Calu3 (cell line): ENCODE data around the gene C5. TPM values are rescaled to one million over a fixed set of nuclear protein-coding genes. Genes with fewer than 3 reads are reported as not detected.

ENCODE experiments used
- BruUV-seq: library from RNA; stranded (reverse); fragments of 400-500 nt; replicated peaks from 2 replicates; lab custom pipeline; 2021; lab: Mats Ljungman, UMichigan
- CTCF ChIA-PET: fragments of 300-600 bp; sonication (Branson Sonifier 250); formaldehyde crosslinking; loops from one replicate; lab custom pipeline; 2022; ENCODE audit warnings: antibody characterized with exemption; lab: Charles Lee
- DNase-seq: peaks from one replicate; pipeline ENCODE4 v3.0.0; 2022
- H3K27ac Mint-ChIP-seq: one replicate; pipeline ENCODE4 v1.8.0; 2022; ENCODE audit warnings: mixed read lengths; ENCODE audit not compliant: unreplicated experiment
- H3K27me3 Mint-ChIP-seq: one replicate; pipeline ENCODE4 v1.8.0; 2022; ENCODE audit warnings: mixed read lengths; ENCODE audit not compliant: unreplicated experiment
- H3K36me3 Mint-ChIP-seq: one replicate; pipeline ENCODE4 v1.8.0; 2022; ENCODE audit warnings: mild to moderate bottlenecking, moderate library complexity, mixed read lengths; ENCODE audit not compliant: insufficient read depth, unreplicated experiment
- H3K4me1 Mint-ChIP-seq: one replicate; pipeline ENCODE4 v1.8.0; 2022; ENCODE audit warnings: mild to moderate bottlenecking, low read depth, mixed read lengths; ENCODE audit not compliant: unreplicated experiment
- H3K4me3 Mint-ChIP-seq: one replicate; pipeline ENCODE4 v1.8.0; 2022; ENCODE audit warnings: mild to moderate bottlenecking, low read depth, moderate library complexity, mixed read lengths; ENCODE audit not compliant: unreplicated experiment
- H3K9me3 Mint-ChIP-seq: one replicate; pipeline ENCODE4 v1.8.0; 2022; ENCODE audit warnings: low read depth, mixed read lengths; ENCODE audit not compliant: unreplicated experiment
- CTCF ChIP-seq: fragments of 200-600 bp; IDR thresholded peaks from one replicate; pipeline ENCODE4 v1.8.0; 2022; ENCODE audit warnings: antibody characterized with exemption; ENCODE audit not compliant: unreplicated experiment
- intact Hi-C: fragments of 100-400 bp; cut with micrococcal nuclease; formaldehyde crosslinking; loops from one replicate; pipeline ENCODE4 v1.10.0; 2022; ENCODE audit not compliant: unreplicated experiment
- total RNA-seq: library from RNA; stranded (reverse); gene quantifications from 2 replicates; pipeline ENCODE4 v1.2.3, GENCODE V29; 2022

The C5 gene
- total RNA-seq, 1 experiment from 2014 or later = 12.3 TPM

GRCh38 chr9:120941046-120941770 is 108.9 kb downstream of the C5 start:
- CTCF ChIA-PET = no interaction called here
- H3K27me3 Mint-ChIP-seq = peaks cover 27% of the 10 kb centered on the region
- BruUV-seq = no TSS peak
- no peak overlapping the region for H3K27ac Mint-ChIP-seq
- peaks cover 1% of the 10 kb centered on the region for H3K4me1 Mint-ChIP-seq
- intact Hi-C loops = no loop called here
- no peak for TF ChIP-seq CTCF
- DNase-seq = no peak
- H3K36me3 Mint-ChIP-seq = peaks cover 6% of the 10 kb centered on the region
- no peaks in the 10 kb centered on the region for H3K9me3 Mint-ChIP-seq
- no peak overlapping the region for H3K4me3 Mint-ChIP-seq

- CTCF ChIA-PET = no interaction called here
- H3K36me3 Mint-ChIP-seq = peaks cover 6% of the 10 kb centered on the region
- BruUV-seq = no TSS peak
Observed at GRCh38 chr9:120940573-120940972, 109.5 kb downstream of the C5 start.

GRCh38 chr9:120938851-120939250 is 111.2 kb downstream of the C5 start:
- CTCF ChIA-PET = no interaction called here
- no peak for TF ChIP-seq CTCF
- intact Hi-C loops = loop anchor here (5.0 kb wide), 2 partner anchors 62 to 317 kb away; partner anchors contain the start of gene PHF19
- Mint-ChIP-seq H3K4me1 (peaks cover 9% of the 10 kb centered on the region), H3K27ac (no peak overlapping the region), H3K27me3 (peaks cover 27% of the 10 kb centered on the region), H3K36me3 (peaks cover 6% of the 10 kb centered on the region), H3K4me3 (no peak overlapping the region), H3K9me3 (no peaks in the 10 kb centered on the region)
- BruUV-seq = no TSS peak
- no peak for DNase-seq

More at GRCh38 chr9:120940573-120940972, 109.5 kb downstream of the C5 start:
- no peak for TF ChIP-seq CTCF
- DNase-seq = no peak
- Mint-ChIP-seq H3K4me1 (peaks cover 8% of the 10 kb centered on the region), H3K27me3 (peaks cover 27% of the 10 kb centered on the region), H3K9me3 (no peaks in the 10 kb centered on the region), H3K4me3 (no peak overlapping the region), H3K27ac (no peak overlapping the region)
- intact Hi-C loops = no loop called here

- BruUV-seq = no TSS peak
- intact Hi-C loops = loop anchor here (5.0 kb wide), 2 partner anchors 60 to 315 kb away; partner anchors contain the start of gene PHF19
- CTCF ChIA-PET = interaction anchor here (0.7 kb wide), 1 partner anchor 34 kb away, joined by 4 read pairs; no protein-coding TSS in a partner anchor
- no peak for DNase-seq
- H3K9me3 Mint-ChIP-seq = no peaks in the 10 kb centered on the region
- no peak overlapping the region for H3K4me3 Mint-ChIP-seq
- H3K4me1 Mint-ChIP-seq = peaks cover 9% of the 10 kb centered on the region
- no peak for TF ChIP-seq CTCF
- H3K27me3 Mint-ChIP-seq = peaks cover 27% of the 10 kb centered on the region
- H3K36me3 Mint-ChIP-seq = peaks cover 6% of the 10 kb centered on the region
- no peak overlapping the region for H3K27ac Mint-ChIP-seq
Observed at GRCh38 chr9:120937596-120937995, 112.5 kb downstream of the C5 start.
